ENCODE results near the gene FIZ1. TPM values are rescaled to one million over a fixed set of nuclear protein-coding genes. Genes with fewer than 3 reads are reported as not detected.

Gene FIZ1
- total RNA-seq, 1 experiment from 2014 or later, result 21.5 TPM

DNA sequence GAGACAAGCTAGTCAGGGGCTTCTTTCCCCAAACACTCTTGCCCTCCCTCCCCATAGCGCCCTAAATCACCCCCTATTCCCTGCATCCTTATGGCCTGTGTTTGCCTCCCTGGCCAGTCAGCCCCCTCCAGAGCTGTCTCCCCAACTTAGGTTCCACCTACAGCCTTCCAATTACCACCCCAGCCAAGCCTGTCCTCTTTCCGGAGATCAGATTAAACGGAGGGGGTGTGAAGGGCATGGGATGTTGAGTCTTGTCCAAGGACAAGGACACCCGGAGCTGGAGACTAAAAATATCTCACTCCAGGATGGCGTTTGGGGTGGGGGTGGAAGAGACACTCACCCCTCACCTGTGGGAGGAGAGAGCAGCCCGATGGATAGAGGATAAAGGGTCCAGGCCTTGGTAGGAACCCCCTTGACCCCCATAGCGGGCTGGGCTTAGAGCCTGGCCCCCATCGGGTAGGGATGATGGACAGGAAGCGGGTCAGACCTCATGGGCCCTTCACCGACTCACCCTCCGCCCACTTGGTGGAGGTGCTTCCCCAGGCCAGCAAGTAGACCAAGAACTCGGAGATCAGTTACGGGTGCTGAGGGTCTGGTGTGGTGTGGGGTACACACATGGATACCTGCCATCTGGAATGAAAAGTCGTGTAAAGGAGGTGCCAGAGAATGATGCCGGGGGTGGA lies 12.1 kb upstream of the FIZ1 start:
- no peak overlapping the region for H3T11ph ChIP-seq (ENCODE audit: low read length)
- H3K9ac ChIP-seq (ENCODE audit: extremely low read depth, insufficient read length, low read length), result no peak overlapping the region
- Mint-ChIP-seq H3K27ac (no peak overlapping the region; a peak in 1 of 7 replicates), H3K9me3 (no peaks in the 10 kb centered on the region), H3K27me3 (ENCODE audit: low read depth) (no peaks in the 10 kb centered on the region), H3K36me3 (ENCODE audit: insufficient read depth in 1 of 3, low read depth in 3 of 3) (peaks cover 16 to 41% (median 36%) of the 10 kb centered on the region in 3 experiments), H3K4me3 (no peak overlapping the region), H3K4me1 (peaks cover 7 to 8% of the 10 kb centered on the region in 2 experiments)
- no peak overlapping the region for H2BK15ac ChIP-seq (ENCODE audit: low read depth, low read length)
- H3K79me1 ChIP-seq (ENCODE audit: insufficient read depth, low read depth, low read length, poor library complexity, severe bottlenecking), result peaks cover 4% of the 10 kb centered on the region
- no peak overlapping the region for H4K8ac ChIP-seq (replicated peaks; ENCODE audit: insufficient read length, low read depth, low read length)
- no peak overlapping the region for H2AK5ac ChIP-seq (ENCODE audit: insufficient read length, low read length)
- no peak for DNase-seq
- no peak overlapping the region for H3K18ac ChIP-seq (ENCODE audit: insufficient read length, low read depth, low read length)
- H3K14ac ChIP-seq (ENCODE audit: insufficient read depth, low read length), result no peak overlapping the region
- H2BK120ac ChIP-seq (ENCODE audit: low read depth, low read length, poor library complexity, severe bottlenecking), result no peak overlapping the region
- no peak overlapping the region for H4K91ac ChIP-seq (ENCODE audit: insufficient read length, low read depth, low read length)
- H3K4me2 ChIP-seq (ENCODE audit: insufficient read depth, insufficient read length, low read length), result no peak overlapping the region
- no peaks in the 10 kb centered on the region for H4K20me1 ChIP-seq (ENCODE audit: control insufficient read depth, insufficient read depth, insufficient read length)
- no peak overlapping the region for H2AFZ ChIP-seq (ENCODE audit: low read length)
- H3K27me3 ChIP-seq (ENCODE audit: insufficient read depth, low read length), result no peaks in the 10 kb centered on the region
- no peak overlapping the region for H2BK20ac ChIP-seq (ENCODE audit: low read depth, low read length, poor library complexity, severe bottlenecking)
- H3K79me2 ChIP-seq (ENCODE audit: insufficient read depth, low read length), result peaks cover 1% of the 10 kb centered on the region; the same call in 1 of the 2 replicates
- H3K4ac ChIP-seq (ENCODE audit: low read depth, low read length), result no peak overlapping the region
- no peak overlapping the region for H2BK12ac ChIP-seq (ENCODE audit: insufficient read length, low read depth, low read length)
- no peak overlapping the region for H3K56ac ChIP-seq (ENCODE audit: insufficient read length, low read depth, low read length)
- TF ChIP-seq, protein P1, sequence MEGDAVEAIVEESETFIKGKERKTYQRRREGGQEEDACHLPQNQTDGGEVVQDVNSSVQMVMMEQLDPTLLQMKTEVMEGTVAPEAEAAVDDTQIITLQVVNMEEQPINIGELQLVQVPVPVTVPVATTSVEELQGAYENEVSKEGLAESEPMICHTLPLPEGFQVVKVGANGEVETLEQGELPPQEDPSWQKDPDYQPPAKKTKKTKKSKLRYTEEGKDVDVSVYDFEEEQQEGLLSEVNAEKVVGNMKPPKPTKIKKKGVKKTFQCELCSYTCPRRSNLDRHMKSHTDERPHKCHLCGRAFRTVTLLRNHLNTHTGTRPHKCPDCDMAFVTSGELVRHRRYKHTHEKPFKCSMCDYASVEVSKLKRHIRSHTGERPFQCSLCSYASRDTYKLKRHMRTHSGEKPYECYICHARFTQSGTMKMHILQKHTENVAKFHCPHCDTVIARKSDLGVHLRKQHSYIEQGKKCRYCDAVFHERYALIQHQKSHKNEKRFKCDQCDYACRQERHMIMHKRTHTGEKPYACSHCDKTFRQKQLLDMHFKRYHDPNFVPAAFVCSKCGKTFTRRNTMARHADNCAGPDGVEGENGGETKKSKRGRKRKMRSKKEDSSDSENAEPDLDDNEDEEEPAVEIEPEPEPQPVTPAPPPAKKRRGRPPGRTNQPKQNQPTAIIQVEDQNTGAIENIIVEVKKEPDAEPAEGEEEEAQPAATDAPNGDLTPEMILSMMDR (conservative IDR thresholded peaks at IDR 0.05), result no peak
- H3K9me3 ChIP-seq (ENCODE audit: control insufficient read depth, low read depth, low read length), result no peaks in the 10 kb centered on the region
- H3K23ac ChIP-seq (ENCODE audit: insufficient read length, low read depth, low read length), result no peak overlapping the region
- H3K23me2 ChIP-seq (ENCODE audit: insufficient read length, low read depth, low read length, poor library complexity, severe bottlenecking), result no peaks in the 10 kb centered on the region
- H3K27ac ChIP-seq (ENCODE audit: insufficient read length, low read depth, low read length), result no peak overlapping the region
- 0 out of 2 replicates have a peak, but pooled peaks cover 3% of the 10 kb centered on the region for H3K4me1 ChIP-seq (ENCODE audit: insufficient read depth, low read length)
- no peak overlapping the region for H4K5ac ChIP-seq (ENCODE audit: insufficient read length, low read depth, low read length)
- no CpG with 5 or more reads among the region's 15 CpGs for WGBS (ENCODE audit: extremely low coverage, insufficient read length, low lambda C conversion rate)
- no peak overlapping the region for H2BK5ac ChIP-seq (ENCODE audit: insufficient read length, low read length)
